Stomach (tissue), 9 donors: Measurements from ENCODE around the gene HDLBP. TPM values are rescaled to one million over a fixed set of nuclear protein-coding genes. Genes with fewer than 3 reads are reported as not detected.

Source experiments
- DNase-seq, 2 donors: peaks; one replicate each; pipeline versions ENCODE4 v3.0.0 to v3.0.0-alpha.2; 2013 to 2019
- H3K27ac ChIP-seq, 5 donors: fragments of 200-600 bp in 4 of 5; sonication (generic) in 4 of 5; one replicate each; pipeline ENCODE4 v1.5.1; 2013 to 2019; ENCODE audit warnings: mild to moderate bottlenecking in 1 of 5, moderate library complexity in 1 of 5
- H3K27me3 ChIP-seq, 3 donors: fragments of 200-600 bp; sonication (generic); one replicate each; pipeline ENCODE4 v1.5.1; 2017 to 2019; ENCODE audit warnings: mixed run types in 1 of 3
- H3K36me3 ChIP-seq, 4 donors: fragments of 200-600 bp; sonication (generic); 1 replicate in 3 of 4; 2 replicates in 1 of 4; pipeline ENCODE4 v1.5.1; 2016 to 2019
- H3K4me1 ChIP-seq, 4 donors: fragments of 200-600 bp; sonication (generic); one replicate each; pipeline ENCODE4 v1.5.1; 2016 to 2019
- H3K4me3 ChIP-seq, 4 donors: fragments of 200-600 bp; sonication (generic) in 3 of 4; one replicate each; pipeline ENCODE4 v1.5.1; 2016 to 2019; ENCODE audit warnings: mild to moderate bottlenecking in 1 of 4
- H3K9me3 ChIP-seq, 4 donors: fragments of 200-600 bp; sonication (generic); one replicate each; pipeline ENCODE4 v1.5.1; 2016 to 2019
- CTCF ChIP-seq, 7 experiments: fragments of 450-650 bp in 4 of 7; fragments of 200-600 bp in 3 of 7; sonication (generic) in 3 of 7; IDR thresholded peaks; one replicate each; pipeline ENCODE4 v1.5.1; 2016 to 2019; ENCODE audit warnings: antibody characterized with exemption in 7 of 7, control low read depth in 2 of 7, mild to moderate bottlenecking in 1 of 7
- EP300 ChIP-seq: sonication (generic); formaldehyde crosslinking; IDR thresholded peaks from one replicate; pipeline ENCODE4 v1.6.1; 2017; ENCODE audit warnings: antibody characterized with exemption
- POLR2A ChIP-seq, 4 donors: fragments of 450-650 bp; IDR thresholded peaks; one replicate each; pipeline ENCODE4 v1.6.1; 2016; ENCODE audit warnings: antibody characterized with exemption in 4 of 4, control low read depth in 2 of 4, mild to moderate bottlenecking in 1 of 4, moderate library complexity in 1 of 4
- POLR2AphosphoS5 ChIP-seq, 3 donors: sonication (generic); formaldehyde crosslinking; IDR thresholded peaks; one replicate each; pipeline ENCODE4 v1.6.1; 2016; ENCODE audit warnings: antibody characterized with exemption in 3 of 3
- WGBS, 5 donors: extraction: QIAGEN DNeasy Blood & Tissue Kit in 3 of 5; methylation state at CpG; one replicate each; pipeline versions ENCODE4 v1.1.5 to v1.1.7; 2013 to 2018; 5-methylcytosine and 5-hydroxymethylcytosine counted together
- intact Hi-C: fragments of 100-400 bp; cut with DNase I; formaldehyde crosslinking; loops from one replicate; pipeline ENCODE4 v1.15.1; 2023; ENCODE audit warnings: low total_unique reads
- polyA plus RNA-seq, 3 donors: library from polyadenylated mRNA; stranded (reverse); fragments of 200-250 nt; gene quantifications; one replicate each; pipeline ENCODE4 v1.2.3, GENCODE V29; 2013
- total RNA-seq, 5 donors: library from RNA; depleted of rRNA; stranded (reverse); fragments of >200 nt; gene quantifications; one replicate each; pipeline versions ENCODE4 v1.1.0 to v1.2.3, GENCODE V29; 2014 to 2016
- donor health status: healthy with polysubstance abuse.
- donor health status: Bipolar disorder and iron deficiency.
- donor health status: healthy.

The HDLBP gene
- total and polyA plus RNA-seq, 8 donors: 171 to 752 (median 397) TPM

GRCh38 chr2:241329669-241330615 lies 14.5 kb upstream of the HDLBP start:
- WGBS, 5 donors: 55 to 69% (median 63%) methylated on average over 11 of the region's 11 CpGs
- TF ChIP-seq POLR2AphosphoS5 (IDR thresholded peaks at IDR 0.05) (peak in 1 of 3 donors; percentile 56), POLR2A (IDR thresholded peaks at IDR 0.05) (no peak), CTCF (IDR thresholded peaks at IDR 0.05) (no peak), EP300 (no peak)
- Histone ChIP-seq H3K36me3 (peaks cover 8 to 81% (median 66%) of the 10 kb centered on the region in 4 donors), H3K4me1 (peaks cover 0 to 43% (median 24%) of the 10 kb centered on the region in 4 donors), H3K4me3 (no peak overlapping the region), H3K9me3 (no peaks in the 10 kb centered on the region), H3K27me3 (no peaks in the 10 kb centered on the region), H3K27ac (peak overlapping the region; percentile 26 to 62 (median 50))
- intact Hi-C loops: no loop called here
- DNase-seq: no peak

GRCh38 chr2:241325257-241325656 lies 9.8 kb upstream of the HDLBP start:
- no peaks in the 10 kb centered on the region for H3K27me3 ChIP-seq
- DNase-seq: no peak
- no peak overlapping the region for H3K27ac ChIP-seq
- intact Hi-C loops: no loop called here
- TF ChIP-seq POLR2AphosphoS5 (IDR thresholded peaks at IDR 0.05) (no peak), POLR2A (IDR thresholded peaks at IDR 0.05) (no peak), EP300 (no peak), CTCF (IDR thresholded peaks at IDR 0.05) (no peak)
- no peaks in the 10 kb centered on the region for H3K9me3 ChIP-seq
- H3K36me3 ChIP-seq: peaks cover 8 to 55% (median 52%) of the 10 kb centered on the region in 4 donors
- peaks cover 23 to 81% (median 49%) of the 10 kb centered on the region in 4 donors for H3K4me1 ChIP-seq
- H3K4me3 ChIP-seq: no peak overlapping the region
- WGBS, 5 donors: 87 to 97% (median 90%) methylated on average over 1 of the region's 1 CpG

GRCh38 chr2:241324775-241325174 lies 9.3 kb upstream of the HDLBP start:
- Histone ChIP-seq H3K9me3 (no peaks in the 10 kb centered on the region), H3K4me3 (no peak overlapping the region), H3K4me1 (peaks cover 28 to 81% (median 52%) of the 10 kb centered on the region in 4 donors), H3K36me3 (peaks cover 8 to 51% (median 49%) of the 10 kb centered on the region in 4 donors), H3K27me3 (no peaks in the 10 kb centered on the region), H3K27ac (peak overlapping the region in 1 of 5 donors; percentile 31)
- no peak for DNase-seq
- TF ChIP-seq POLR2AphosphoS5 (IDR thresholded peaks at IDR 0.05) (no peak), POLR2A (IDR thresholded peaks at IDR 0.05) (no peak), EP300 (no peak), CTCF (IDR thresholded peaks at IDR 0.05) (no peak)
- intact Hi-C loops: no loop called here

GRCh38 chr2:241323778-241324177 lies 8.3 kb upstream of the HDLBP start:
- Histone ChIP-seq H3K4me3 (no peak overlapping the region), H3K27ac (no peak overlapping the region), H3K4me1 (peaks cover 35 to 81% (median 56%) of the 10 kb centered on the region in 4 donors), H3K9me3 (no peaks in the 10 kb centered on the region), H3K27me3 (no peaks in the 10 kb centered on the region), H3K36me3 (peaks cover 3 to 41% (median 40%) of the 10 kb centered on the region in 4 donors)
- DNase-seq: no peak
- no peak for TF ChIP-seq POLR2AphosphoS5 (IDR thresholded peaks at IDR 0.05)
- TF ChIP-seq CTCF (IDR thresholded peaks at IDR 0.05): no peak
- no peak for TF ChIP-seq EP300
- no peak for TF ChIP-seq POLR2A (IDR thresholded peaks at IDR 0.05)
- intact Hi-C loops: no loop called here
- WGBS, 5 donors: 61 to 68% (median 64%) methylated on average over 5 of the region's 5 CpGs
